Ovary (tissue), 9 donors: ENCODE data around the gene CENPK. TPM values are rescaled to one million over a fixed set of nuclear protein-coding genes. Genes with fewer than 3 reads are reported as not detected.
"Not testable (repeated sequence)": the region's sequence is repeated elsewhere in the genome, so short reads cannot be mapped to it uniquely, and the experiment has no call there.

Experiments
- DNase-seq, 5 donors: peaks; one replicate each; pipeline ENCODE4 v3.0.0-alpha.2; 2019 to 2020
- H3K27ac ChIP-seq, 2 donors: fragments of 200-600 bp; one replicate each; pipeline versions ENCODE4 v1.5.1 to v1.8.0; 2019 to 2022
- H3K27me3 ChIP-seq: fragments of 200-600 bp; one replicate; pipeline ENCODE4 v1.8.0; 2022
- H3K36me3 ChIP-seq: fragments of 200-600 bp; sonication (generic); one replicate; pipeline ENCODE4 v1.5.1; 2019
- H3K4me1 ChIP-seq: one replicate; pipeline ENCODE4 v1.8.1; 2013; ENCODE audit warnings: mild to moderate bottlenecking, moderate library complexity; ENCODE audit not compliant: insufficient read depth
- H3K4me3 ChIP-seq: fragments of 200-600 bp; sonication (generic); one replicate; pipeline ENCODE4 v1.5.1; 2017
- H3K9me3 ChIP-seq, 2 donors: fragments of 200-600 bp in 1 of 2; sonication (generic) in 1 of 2; one replicate each; pipeline versions ENCODE4 v1.5.1 to v1.8.1; 2013 to 2019; ENCODE audit warnings: mild to moderate bottlenecking in 1 of 2, moderate library complexity in 1 of 2
- EP300 ChIP-seq: sonication (generic); formaldehyde crosslinking; IDR thresholded peaks from one replicate; pipeline ENCODE4 v1.6.1; 2017; ENCODE audit warnings: antibody characterized with exemption
- POLR2A ChIP-seq: fragments of 450-650 bp; IDR thresholded peaks from one replicate; pipeline ENCODE4 v1.6.1; 2017; ENCODE audit warnings: antibody characterized with exemption, mild to moderate bottlenecking, moderate library complexity
- WGBS, 3 donors: extraction: QIAGEN DNeasy Blood & Tissue Kit in 1 of 3; methylation state at CpG; one replicate each; pipeline versions ENCODE4 v1.1.5 to v1.1.7; 2013 to 2017; 5-methylcytosine and 5-hydroxymethylcytosine counted together
- intact Hi-C, 4 donors: fragments of 100-400 bp; cut with DNase I; formaldehyde crosslinking; loops; one replicate each; pipeline versions ENCODE4 v1.11.0 to v1.15.1; 2022 to 2023
- polyA plus RNA-seq, 2 donors: library from polyadenylated mRNA; stranded (reverse); fragments of 200-250 nt in 1 of 2; fragments of 350-450 nt in 1 of 2; fragmentation: Illumina TruSeq in 1 of 2; extraction: RNeasy Lipid Tissue Mini Kit (QIAGEN cat#74804) in 1 of 2; gene quantifications; one replicate each; pipeline ENCODE4 v1.2.3, GENCODE V29; 2013 to 2014
- total RNA-seq, 7 donors: library from RNA; depleted of rRNA in 2 of 7; stranded (reverse); fragments of >200 nt in 2 of 7; fragmentation: NEBNext Ultra II Directional in 3 of 7; extraction: Animal tissue kit (Norgen Biotek cat#: 25700) in 3 of 7; gene quantifications; one replicate each; pipeline versions ENCODE4 v1.1.0 to v1.2.4, GENCODE V29; 2016 to 2023
- TF ChIP-seq, protein P1 (sequence below), 3 donors: fragments of 450-650 bp in 2 of 3; fragments of 200-600 bp in 1 of 3; IDR thresholded peaks; one replicate each; pipeline versions ENCODE4 v1.5.1 to v1.8.0; 2016 to 2022; ENCODE audit warnings: antibody characterized with exemption in 3 of 3, mild to moderate bottlenecking in 1 of 3
- donor health status: DM: no; HTN: no; CAD: no; lungs with moderate emphysema.
- donor health status: DM: no; HTN: no; CAD: no.
- donor health status: Bipolar disorder and iron deficiency.
- donor health status: DM: yes; HTN: yes; CAD: no.
- donor health status: DM: no; HTN: no; CAD: no.
- donor health status: DM: yes; HTN: yes; CAD: no.

The CENPK gene
- total and polyA plus RNA-seq, 9 donors, result 0.83 to 3.0 (median 1.7) TPM

DNA sequence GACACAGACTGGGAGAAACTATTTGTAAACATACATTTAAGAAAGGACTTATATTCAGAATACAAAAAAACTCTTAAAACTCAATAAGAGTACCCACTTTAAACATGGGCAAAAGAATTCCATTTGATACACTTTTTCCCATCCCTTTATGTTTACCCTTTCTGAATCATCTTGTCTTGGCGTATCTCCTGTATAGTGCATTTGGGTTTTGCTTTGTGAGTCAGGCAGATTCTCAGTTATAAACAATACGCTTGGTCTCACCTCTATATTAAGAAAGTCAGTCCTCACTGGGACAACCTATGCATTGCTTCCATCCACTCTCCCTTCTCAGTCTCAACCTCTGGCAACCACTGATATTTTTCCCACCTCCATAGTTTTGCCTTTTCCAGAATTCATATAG is 54.0 kb downstream of the CENPK start:
- Histone ChIP-seq H3K27me3 (no peaks in the 10 kb centered on the region), H3K9me3 (no peaks in the 10 kb centered on the region), H3K4me1 (no peaks in the 10 kb centered on the region), H3K27ac (no peak overlapping the region), H3K4me3 (no peak overlapping the region), H3K36me3 (no peaks in the 10 kb centered on the region)
- TF ChIP-seq POLR2A, result no peak
- no peak for TF ChIP-seq EP300
- TF ChIP-seq, protein P1, sequence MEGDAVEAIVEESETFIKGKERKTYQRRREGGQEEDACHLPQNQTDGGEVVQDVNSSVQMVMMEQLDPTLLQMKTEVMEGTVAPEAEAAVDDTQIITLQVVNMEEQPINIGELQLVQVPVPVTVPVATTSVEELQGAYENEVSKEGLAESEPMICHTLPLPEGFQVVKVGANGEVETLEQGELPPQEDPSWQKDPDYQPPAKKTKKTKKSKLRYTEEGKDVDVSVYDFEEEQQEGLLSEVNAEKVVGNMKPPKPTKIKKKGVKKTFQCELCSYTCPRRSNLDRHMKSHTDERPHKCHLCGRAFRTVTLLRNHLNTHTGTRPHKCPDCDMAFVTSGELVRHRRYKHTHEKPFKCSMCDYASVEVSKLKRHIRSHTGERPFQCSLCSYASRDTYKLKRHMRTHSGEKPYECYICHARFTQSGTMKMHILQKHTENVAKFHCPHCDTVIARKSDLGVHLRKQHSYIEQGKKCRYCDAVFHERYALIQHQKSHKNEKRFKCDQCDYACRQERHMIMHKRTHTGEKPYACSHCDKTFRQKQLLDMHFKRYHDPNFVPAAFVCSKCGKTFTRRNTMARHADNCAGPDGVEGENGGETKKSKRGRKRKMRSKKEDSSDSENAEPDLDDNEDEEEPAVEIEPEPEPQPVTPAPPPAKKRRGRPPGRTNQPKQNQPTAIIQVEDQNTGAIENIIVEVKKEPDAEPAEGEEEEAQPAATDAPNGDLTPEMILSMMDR (IDR thresholded peaks at IDR 0.05), result no peak
- intact Hi-C loops, result no loop called here
- WGBS, 3 donors, result 92 to 96% (median 94%) methylated on average over 2 of the region's 2 CpGs
- no peak for DNase-seq

DNA sequence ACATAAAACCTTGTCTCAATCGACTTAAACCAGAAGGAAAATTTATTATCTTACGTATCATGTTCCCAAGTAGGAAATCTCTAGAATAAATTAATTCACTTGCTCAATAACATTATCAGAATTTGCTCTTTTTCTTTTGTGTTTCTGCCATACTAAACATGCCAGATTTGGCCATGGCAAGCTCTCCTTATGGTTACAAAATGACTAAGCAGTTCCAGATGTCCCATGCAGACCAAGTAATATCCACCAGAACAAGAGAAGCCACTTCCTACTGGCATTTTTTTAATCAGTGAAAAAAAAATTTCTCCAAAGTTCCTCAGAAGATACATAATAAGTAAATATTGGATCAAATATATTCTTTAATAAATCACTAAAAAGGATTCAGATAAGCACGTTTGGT is 56.0 kb downstream of the CENPK start:
- no peak overlapping the region for H3K4me3 ChIP-seq
- H3K36me3 ChIP-seq, result no peaks in the 10 kb centered on the region
- 59 to 70% (median 67%) methylated on average over 3 of the region's 3 CpGs for WGBS, 3 donors
- no peak overlapping the region for H3K27ac ChIP-seq
- H3K4me1 ChIP-seq, result no peaks in the 10 kb centered on the region
- no peaks in the 10 kb centered on the region for H3K27me3 ChIP-seq
- no peaks in the 10 kb centered on the region for H3K9me3 ChIP-seq
- no peak for DNase-seq
- intact Hi-C loops, result no loop called here
- no peak for TF ChIP-seq EP300
- TF ChIP-seq, protein P1 (IDR thresholded peaks at IDR 0.05), result no peak
- no peak for TF ChIP-seq POLR2A

DNA sequence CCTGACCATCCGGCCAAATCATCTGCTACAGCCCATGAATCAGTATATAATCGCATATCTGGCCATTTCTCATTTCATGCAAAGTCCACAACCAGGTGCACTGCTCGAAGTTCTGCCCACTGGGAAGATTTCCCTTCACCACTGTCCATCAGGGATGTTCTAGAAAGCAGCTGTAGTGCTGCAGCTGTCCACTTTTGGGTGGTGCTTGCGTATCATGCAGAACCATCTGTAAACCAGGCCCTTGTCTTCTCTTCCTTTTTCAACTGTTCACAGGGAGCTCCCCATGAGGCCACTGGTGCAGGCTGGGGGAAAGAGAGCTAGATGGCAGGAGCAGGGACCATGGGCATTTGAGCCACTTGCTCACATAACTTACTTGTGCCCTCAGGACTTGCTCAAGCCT is 73.8 kb downstream of the CENPK start:
- WGBS, 3 donors, result 92 to 96% (median 95%) methylated on average over 4 of the region's 4 CpGs

DNA sequence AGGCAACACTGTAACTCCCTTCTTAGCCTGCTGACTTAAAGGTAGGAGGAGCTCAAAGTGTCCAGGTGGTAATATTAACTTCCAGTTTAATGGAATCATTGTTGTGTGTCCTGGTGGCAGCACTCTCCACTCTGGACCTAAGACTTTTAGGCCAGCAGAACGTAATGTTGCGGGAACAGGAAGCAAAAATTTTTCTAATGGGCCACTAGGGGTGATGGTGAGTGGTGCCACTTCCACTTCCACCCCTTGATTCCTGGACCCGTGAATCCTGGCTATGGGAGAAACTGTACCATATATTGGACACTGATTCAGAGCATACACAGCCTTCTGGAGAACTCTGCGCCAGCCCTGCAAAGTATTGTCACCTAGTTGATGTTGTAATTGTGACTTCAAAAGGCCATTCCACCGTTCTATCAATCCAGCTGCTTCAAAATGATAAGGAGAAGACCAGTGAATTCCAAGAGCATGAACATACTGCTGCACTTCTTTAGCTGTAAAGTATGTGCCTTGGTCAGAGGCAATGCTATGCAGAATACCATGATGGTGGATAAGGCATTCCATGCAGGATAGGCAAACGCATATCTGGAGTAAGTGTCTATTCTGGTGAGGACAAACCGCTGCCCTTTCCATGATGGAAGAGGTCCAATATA is 74.8 kb downstream of the CENPK start:
- not testable (repeated sequence) for DNase-seq, H3K4me3 ChIP-seq, H3K4me1 ChIP-seq, H3K36me3 ChIP-seq, H3K27me3 ChIP-seq, H3K9me3 ChIP-seq, H3K27ac ChIP-seq
- intact Hi-C loops, result loop anchor here in 2 of 4 donors (5.0 to 10.0 kb wide), 4 partner anchors 533 to 853 kb away; no protein-coding TSS in a partner anchor
- WGBS, 3 donors, result 85 to 88% (median 88%) methylated on average over 7 of the region's 7 CpGs

More for the DNA sequence above, 73.8 kb downstream of the CENPK start:
- intact Hi-C loops, result loop anchor here in 2 of 4 donors (5.0 to 10.0 kb wide), 4 partner anchors 534 to 854 kb away; no protein-coding TSS in a partner anchor
- no peaks in the 10 kb centered on the region for H3K4me1 ChIP-seq
- no peaks in the 10 kb centered on the region for H3K36me3 ChIP-seq
- no peak overlapping the region for H3K27ac ChIP-seq
- H3K9me3 ChIP-seq, result no peaks in the 10 kb centered on the region
- no peaks in the 10 kb centered on the region for H3K27me3 ChIP-seq
- no peak overlapping the region for H3K4me3 ChIP-seq
- TF ChIP-seq, protein P1 (IDR thresholded peaks at IDR 0.05), result no peak
- no peak for TF ChIP-seq EP300
- TF ChIP-seq POLR2A, result no peak
- DNase-seq, result no peak

DNA sequence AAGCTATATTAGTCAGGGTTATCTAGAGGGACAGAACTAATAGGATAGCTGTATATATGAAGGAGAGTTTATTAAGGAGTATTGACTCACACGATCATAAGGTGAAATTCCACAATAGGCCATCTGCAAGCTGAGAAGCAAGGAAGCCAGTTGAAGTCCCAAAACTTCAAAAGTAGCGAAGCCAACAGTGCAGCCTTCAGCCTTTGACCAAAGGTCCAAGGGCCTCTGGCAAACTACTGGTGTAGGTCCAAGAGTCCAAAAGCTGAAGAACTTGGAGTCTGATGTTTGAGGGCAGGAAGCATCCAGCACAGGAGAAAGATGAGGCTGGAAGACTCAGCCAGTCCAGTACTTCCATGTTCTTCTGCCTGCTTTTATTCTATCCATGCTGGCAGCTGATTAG is 76.2 kb downstream of the CENPK start:
- not testable (repeated sequence) for H3K9me3 ChIP-seq, H3K4me1 ChIP-seq, H3K27me3 ChIP-seq, H3K27ac ChIP-seq, DNase-seq, H3K36me3 ChIP-seq, H3K4me3 ChIP-seq
- intact Hi-C loops, result loop anchor here in 2 of 4 donors (5.0 to 10.0 kb wide), 4 partner anchors 532 to 852 kb away; no protein-coding TSS in a partner anchor
- 90 to 96% (median 93%) methylated on average over 2 of the region's 2 CpGs for WGBS, 3 donors
